ENCODE measurements around the gene ENOX1.

DNA sequence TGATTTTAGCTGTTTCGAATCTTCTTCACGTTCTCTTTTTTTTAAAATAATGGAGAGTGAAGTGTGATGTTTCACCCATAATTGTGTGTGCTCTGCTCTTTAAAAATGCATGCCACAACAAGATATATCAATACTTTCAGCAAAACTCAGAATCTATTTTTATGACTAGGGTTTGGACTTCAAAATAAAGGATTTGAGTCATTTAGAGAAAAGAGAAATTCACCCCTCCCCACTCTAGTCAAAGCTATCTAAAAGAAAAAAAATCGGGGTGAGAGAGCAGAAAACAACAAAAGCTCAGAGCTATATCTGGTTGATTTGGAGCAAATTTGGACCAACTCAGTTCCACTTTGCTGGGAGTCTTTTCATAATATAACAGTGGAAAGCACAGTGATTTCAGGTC lies 518.9 kb downstream of the ENOX1 start:
- TF ChIP-seq, protein P1, sequence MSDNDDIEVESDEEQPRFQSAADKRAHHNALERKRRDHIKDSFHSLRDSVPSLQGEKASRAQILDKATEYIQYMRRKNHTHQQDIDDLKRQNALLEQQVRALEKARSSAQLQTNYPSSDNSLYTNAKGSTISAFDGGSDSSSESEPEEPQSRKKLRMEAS (IDR thresholded peaks at IDR 0.05; ENCODE audit: insufficient read depth, insufficient read length): no peak
- TF ChIP-seq, protein P2, sequence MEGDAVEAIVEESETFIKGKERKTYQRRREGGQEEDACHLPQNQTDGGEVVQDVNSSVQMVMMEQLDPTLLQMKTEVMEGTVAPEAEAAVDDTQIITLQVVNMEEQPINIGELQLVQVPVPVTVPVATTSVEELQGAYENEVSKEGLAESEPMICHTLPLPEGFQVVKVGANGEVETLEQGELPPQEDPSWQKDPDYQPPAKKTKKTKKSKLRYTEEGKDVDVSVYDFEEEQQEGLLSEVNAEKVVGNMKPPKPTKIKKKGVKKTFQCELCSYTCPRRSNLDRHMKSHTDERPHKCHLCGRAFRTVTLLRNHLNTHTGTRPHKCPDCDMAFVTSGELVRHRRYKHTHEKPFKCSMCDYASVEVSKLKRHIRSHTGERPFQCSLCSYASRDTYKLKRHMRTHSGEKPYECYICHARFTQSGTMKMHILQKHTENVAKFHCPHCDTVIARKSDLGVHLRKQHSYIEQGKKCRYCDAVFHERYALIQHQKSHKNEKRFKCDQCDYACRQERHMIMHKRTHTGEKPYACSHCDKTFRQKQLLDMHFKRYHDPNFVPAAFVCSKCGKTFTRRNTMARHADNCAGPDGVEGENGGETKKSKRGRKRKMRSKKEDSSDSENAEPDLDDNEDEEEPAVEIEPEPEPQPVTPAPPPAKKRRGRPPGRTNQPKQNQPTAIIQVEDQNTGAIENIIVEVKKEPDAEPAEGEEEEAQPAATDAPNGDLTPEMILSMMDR (IDR thresholded peaks at IDR 0.05; ENCODE audit: extremely low read depth in 1 of 2, insufficient read depth in 1 of 2, low read depth in 1 of 2, low read length in 2 of 2): no peak
